Activated CD4-positive, alpha-beta T cell treated with anti-CD3 and anti-CD28 coated beads for 24 hours (primary cell): ENCODE measurements around the gene ZSCAN31.
"Not testable (repeated sequence)": the region's sequence is repeated elsewhere in the genome, so short reads cannot be mapped to it uniquely, and the experiment has no call there.

Source experiments
- DNase-seq, 2 donors: peaks; one replicate each; pipeline ENCODE4 v3.0.0-alpha.2; 2020; ENCODE audit warnings: low read depth in 2 of 2

Gene ZSCAN31

GRCh38 chr6:28317866-28318265, 18.1 kb downstream of the ZSCAN31 start:
- not testable (repeated sequence) for DNase-seq

DNA sequence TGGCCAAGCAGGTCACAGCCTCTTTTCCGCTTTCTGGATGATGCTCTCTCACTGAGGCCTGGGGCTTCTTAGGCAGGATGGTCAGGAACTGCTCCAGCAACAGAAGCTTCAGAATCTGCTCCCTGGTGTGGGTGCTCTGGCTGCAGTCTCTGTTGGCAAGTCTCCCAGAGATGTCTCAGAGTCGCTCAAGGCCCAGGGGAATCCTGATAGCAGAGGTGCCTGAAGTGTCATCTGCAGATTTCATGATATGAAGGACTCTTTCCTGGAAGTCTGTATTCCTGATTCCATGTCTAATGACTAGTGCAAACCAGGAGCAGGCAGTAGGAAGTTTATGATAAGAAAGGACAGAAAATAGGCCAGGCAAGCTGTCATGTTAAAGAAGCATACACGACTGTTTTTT, 20.3 kb downstream of the ZSCAN31 start:
- no peak for DNase-seq

GRCh38 chr6:28312939-28313338, 23.0 kb downstream of the ZSCAN31 start:
- no peak for DNase-seq

- no peak for DNase-seq
Observed at GRCh38 chr6:28311139-28311823, 24.7 kb downstream of the ZSCAN31 start.

DNA sequence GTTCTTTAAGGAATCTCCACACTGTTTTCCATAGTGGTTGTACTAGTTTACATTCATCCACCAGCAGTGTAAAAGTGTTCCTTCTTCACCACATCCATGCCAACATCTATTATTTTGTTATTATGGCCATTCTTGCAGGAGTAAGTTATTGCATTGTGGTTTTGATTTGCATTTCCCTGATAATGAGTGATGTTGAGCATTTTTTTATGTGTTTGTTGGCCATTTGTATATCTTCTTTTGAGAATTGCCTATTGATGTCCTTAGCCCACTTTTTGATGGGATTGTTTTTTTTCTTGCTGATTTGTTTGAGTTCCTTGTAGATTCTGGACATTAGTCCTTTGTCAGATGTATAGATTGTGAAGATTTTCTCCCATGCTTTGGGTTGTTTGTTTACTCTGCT, 29.6 kb downstream of the ZSCAN31 start:
- DNase-seq: not testable (repeated sequence)

DNA sequence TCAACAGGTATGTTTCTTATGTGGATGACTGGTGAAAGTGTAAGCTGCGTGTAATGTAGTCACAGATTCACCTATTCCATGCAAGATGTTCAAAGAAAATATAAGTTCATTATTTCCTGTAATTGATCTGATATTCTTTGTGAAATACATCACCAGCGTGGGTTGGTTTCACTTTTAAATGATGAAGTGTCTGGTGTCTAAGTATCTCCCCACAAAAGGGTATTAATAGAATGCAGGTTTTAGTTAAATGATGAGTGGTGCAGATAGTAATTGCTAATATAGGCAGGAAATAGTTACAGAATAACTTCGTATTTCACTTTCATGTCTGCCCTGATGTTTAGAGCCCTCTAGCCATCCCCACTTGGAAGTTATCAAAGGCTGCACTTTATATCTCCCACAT, 32.4 kb downstream of the ZSCAN31 start:
- DNase-seq: no peak

- DNase-seq: no peak
Observed at GRCh38 chr6:28296520-28297060, 39.4 kb downstream of the ZSCAN31 start.

- DNase-seq: no peak
Observed at GRCh38 chr6:28295326-28295725, 40.6 kb downstream of the ZSCAN31 start.

DNA sequence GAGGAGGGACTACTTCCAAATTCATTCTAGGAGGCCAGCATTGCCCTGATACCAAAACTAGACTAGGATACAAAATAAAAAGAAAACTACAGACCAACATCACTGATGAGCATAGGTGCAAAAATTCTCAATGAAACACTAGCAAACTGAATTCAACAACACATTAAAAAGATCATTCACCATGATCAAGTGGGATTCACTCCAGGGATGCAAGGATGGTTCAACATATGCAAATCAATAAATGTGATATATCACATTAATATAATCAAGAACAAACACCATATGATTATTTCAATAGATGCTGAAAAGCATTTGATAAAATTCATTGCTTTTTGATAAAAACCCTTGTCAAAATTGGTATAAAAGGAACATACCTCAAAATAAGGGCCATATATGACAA, 44.4 kb downstream of the ZSCAN31 start:
- DNase-seq: no peak

DNA sequence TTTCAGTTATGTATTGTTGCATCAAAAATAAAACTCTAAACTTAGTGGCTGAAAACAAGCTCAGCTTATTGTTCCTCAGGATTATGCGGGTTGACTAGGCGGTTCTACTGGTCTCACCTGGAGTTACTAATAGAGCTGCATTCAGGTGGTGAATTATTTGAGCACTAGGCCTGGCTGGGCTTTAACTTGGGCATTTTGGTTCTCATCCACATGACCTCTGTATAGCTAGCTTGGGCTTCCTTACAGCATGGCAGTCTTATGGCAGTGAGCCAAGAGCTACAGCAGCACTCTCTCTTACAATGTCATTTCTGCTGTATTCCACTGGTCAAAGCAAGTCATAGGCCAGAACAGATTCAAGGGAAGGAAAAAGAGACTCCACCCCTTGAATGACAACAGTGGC, 53.0 kb downstream of the ZSCAN31 start:
- DNase-seq: no peak

DNA sequence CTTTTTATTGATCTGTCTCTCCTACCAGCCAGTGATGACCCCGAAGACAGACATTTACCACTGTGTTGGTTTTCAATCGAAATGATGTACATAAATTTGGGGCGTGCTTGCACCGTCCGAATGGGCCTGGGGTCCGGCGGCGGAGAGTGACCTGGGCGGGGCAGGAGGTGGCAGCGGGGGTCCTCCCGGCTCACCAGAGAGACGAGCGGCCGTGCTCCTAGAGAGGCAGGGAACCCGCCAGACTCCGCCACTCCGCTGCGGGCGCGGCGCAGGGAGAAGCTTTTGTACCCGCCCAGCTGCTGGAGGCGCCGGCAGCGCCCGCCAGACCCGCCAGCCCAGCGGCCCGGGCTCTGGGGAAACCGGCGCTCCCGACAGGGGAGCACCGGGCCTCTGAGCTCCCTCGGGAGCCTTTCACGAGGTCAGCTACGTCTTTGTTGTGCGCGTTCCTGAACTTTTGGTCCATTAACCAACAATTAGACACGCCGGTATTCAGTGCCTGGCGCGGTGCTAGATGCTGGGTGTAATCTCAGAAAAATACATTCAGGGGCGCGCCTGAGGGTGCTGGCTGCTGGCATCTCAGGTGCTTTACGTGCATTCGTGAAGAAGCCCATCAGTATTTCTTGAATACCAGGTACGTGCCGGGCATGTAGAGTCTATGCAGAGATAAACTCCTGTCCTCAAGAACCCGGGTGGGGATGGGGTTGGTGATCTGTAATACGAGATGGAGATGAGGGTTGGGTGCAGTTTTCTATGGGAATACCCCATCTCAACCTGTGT, 54.5 kb downstream of the ZSCAN31 start, which contains the start of gene PGBD1:
Gene PGBD1 (plus strand): TSS at position 285 of the 777 bp plus-strand sequence. CDS start 2,242 bp downstream, outside the sequence.
- DNase-seq: peak in 1 of 2 donors; percentile 50

- no peak for DNase-seq
Observed at GRCh38 chr6:28280595-28281287, 55.2 kb downstream of the ZSCAN31 start.

DNA sequence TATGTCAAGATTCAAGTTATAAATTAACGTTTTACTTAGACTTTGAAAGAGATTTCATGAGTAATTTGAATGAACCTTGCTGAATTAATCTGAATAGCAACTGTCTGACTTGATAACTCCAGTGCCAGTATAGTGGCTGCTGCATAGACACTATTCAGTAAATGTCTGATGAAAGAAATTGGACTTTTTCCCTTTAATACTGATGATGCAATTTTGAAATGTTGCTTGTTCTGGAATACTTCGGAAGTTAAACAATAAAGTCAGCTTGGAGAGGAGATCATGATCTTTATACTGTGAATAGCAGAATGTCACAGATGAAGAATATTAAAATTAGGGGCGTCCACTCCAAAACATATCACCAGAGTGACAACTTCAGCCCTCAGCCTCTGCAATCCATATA, 58.2 kb downstream of the ZSCAN31 start:
- no peak for DNase-seq

- DNase-seq: no peak
Observed at GRCh38 chr6:28274888-28275287, 61.1 kb downstream of the ZSCAN31 start.
